H1 (cell line): ENCODE measurements around the gene TOMM40L. TPM values are rescaled to one million over a fixed set of nuclear protein-coding genes. Genes with fewer than 3 reads are reported as not detected.

Source experiments
- CTCF ChIA-PET: fragments of 300-600 bp; sonication (Branson Sonifier 250); formaldehyde crosslinking; loops from one replicate; lab custom pipeline; 2021; ENCODE audit not compliant: partially characterized antibody; lab: Charles Lee
- POLR2A ChIA-PET: fragments of 300-600 bp; sonication (Branson Sonifier 250); formaldehyde crosslinking; loops from one replicate; lab custom pipeline; 2021; ENCODE audit warnings: inconsistent platforms; ENCODE audit not compliant: partially characterized antibody; lab: Charles Lee
- DNase-seq, 2 experiments: peaks; one replicate each; pipeline versions ENCODE4 v3.0.0 to v3.0.0-alpha.2; 2010 to 2022; ENCODE audit warnings: low spot score in 2 of 2, low read depth in 1 of 2, mixed read lengths in 1 of 2
- FAIRE-seq: peaks from 2 replicates; lab custom pipeline; 2011; peaks lifted over from hg19 to GRCh38; lab: Jason Lieb, UNC
- H2AFZ ChIP-seq: 2 replicates; pipeline ENCODE4 v1.8.1; 2012; ENCODE audit warnings: low read length, inconsistent platforms
- H2AK5ac ChIP-seq: 2 replicates; pipeline ENCODE4 v1.6.1; 2013; ENCODE audit warnings: low read depth, low read length
- H2BK120ac ChIP-seq: replicated peaks from 2 replicates; pipeline ENCODE3; 2013; ENCODE audit warnings: low read depth, low read length, inconsistent platforms
- H2BK12ac ChIP-seq: 2 replicates; pipeline ENCODE4 v1.6.1; 2013; ENCODE audit warnings: low read depth, low read length
- H2BK15ac ChIP-seq: 2 replicates; pipeline ENCODE4 v1.6.1; 2013; ENCODE audit warnings: low read length
- H2BK20ac ChIP-seq: 2 replicates; pipeline ENCODE4 v1.6.1; 2013; ENCODE audit warnings: low read length
- H2BK5ac ChIP-seq: 2 replicates; pipeline ENCODE4 v1.6.1; 2013; ENCODE audit warnings: low read depth, low read length
- H3K14ac ChIP-seq: 2 replicates; pipeline ENCODE4 v1.6.1; 2013; ENCODE audit warnings: inconsistent platforms; ENCODE audit not compliant: insufficient read length
- H3K18ac ChIP-seq: 2 replicates; pipeline ENCODE4 v1.6.1; 2013; ENCODE audit warnings: low read length; ENCODE audit errors: extremely low read depth
- H3K23ac ChIP-seq: 2 replicates; pipeline ENCODE4 v1.6.1; 2013; ENCODE audit warnings: inconsistent platforms; ENCODE audit not compliant: insufficient read length
- H3K23me2 ChIP-seq: 2 replicates; pipeline ENCODE4 v1.6.1; 2013; ENCODE audit warnings: low read depth, low read length
- H3K27ac ChIP-seq: 2 replicates; pipeline ENCODE4 v1.6.1; 2011; ENCODE audit warnings: low read depth, low read length, inconsistent platforms
- H3K27me3 ChIP-seq, 4 experiments: replicated peaks in 1 of 4; 1 replicate in 1 of 4; 2 replicates in 3 of 4; pipeline versions ENCODE4 v1.6.1 to v1.8.1; 2011 to 2013; ENCODE audit warnings: low read length in 3 of 4, mild to moderate bottlenecking in 3 of 4, inconsistent platforms in 2 of 4, mixed read lengths in 2 of 4, moderate library complexity in 1 of 4; ENCODE audit not compliant: control insufficient read depth in 3 of 4, insufficient read depth in 3 of 4; ENCODE audit errors: extremely low read depth in 1 of 4
- H3K36me3 ChIP-seq, 4 experiments: 2 replicates each; pipeline versions ENCODE4 v1.6.1 to v1.8.1; 2011 to 2013; ENCODE audit warnings: mild to moderate bottlenecking in 4 of 4, low read length in 3 of 4, moderate library complexity in 2 of 4, control low read depth in 1 of 4, inconsistent platforms in 1 of 4; ENCODE audit not compliant: insufficient read depth in 4 of 4, control insufficient read depth in 2 of 4
- H3K4ac ChIP-seq: replicated peaks from 2 replicates; pipeline ENCODE3; 2013; ENCODE audit warnings: low read length, low read depth, mixed read lengths, inconsistent platforms; ENCODE audit not compliant: insufficient read length
- H3K4me1 ChIP-seq, 4 experiments: replicated peaks in 1 of 4; 1 replicate in 1 of 4; 2 replicates in 3 of 4; pipeline versions ENCODE4 v1.6.1 to v1.8.1; 2011 to 2013; ENCODE audit warnings: low read length in 3 of 4, inconsistent platforms in 2 of 4, mixed read lengths in 1 of 4; ENCODE audit not compliant: insufficient read depth in 4 of 4, control insufficient read depth in 3 of 4
- H3K4me2 ChIP-seq, 2 experiments: 2 replicates each; pipeline versions ENCODE4 v1.6.1 to v1.8.1; 2011 to 2013; ENCODE audit warnings: low read depth in 2 of 2, low read length in 2 of 2, control low read depth in 1 of 2, inconsistent platforms in 1 of 2, mild to moderate bottlenecking in 1 of 2; ENCODE audit not compliant: insufficient read depth in 1 of 2
- H3K4me3 ChIP-seq, 4 experiments: fragments of 200-600, 300-600 bp in 1 of 4; sonication (generic), shearing (Covaris generic), sonication (Bioruptor Twin) in 1 of 4; 2 replicates each; pipeline versions ENCODE4 v1.5.1 to v1.8.1; 2011 to 2016; ENCODE audit warnings: low read length in 4 of 4, low read depth in 3 of 4, control low read depth in 2 of 4, inconsistent platforms in 2 of 4, mild to moderate bottlenecking in 2 of 4, mixed read lengths in 1 of 4, moderate library complexity in 1 of 4; ENCODE audit not compliant: insufficient read depth in 2 of 4; ENCODE audit errors: extremely low read depth in 1 of 4
- H3K56ac ChIP-seq: replicated peaks from 2 replicates; pipeline ENCODE3; 2013; ENCODE audit warnings: low read depth, mild to moderate bottlenecking, mixed read lengths, low read length, inconsistent platforms; ENCODE audit not compliant: insufficient read length
- H3K79me1 ChIP-seq: 2 replicates; pipeline ENCODE4 v1.6.1; 2013; ENCODE audit warnings: low read depth, low read length, control low read depth
- H3K79me2 ChIP-seq, 2 experiments: 2 replicates each; pipeline versions ENCODE4 v1.6.1 to v1.8.1; 2012 to 2013; ENCODE audit warnings: low read length in 2 of 2, mild to moderate bottlenecking in 2 of 2, inconsistent platforms in 1 of 2; ENCODE audit not compliant: insufficient read depth in 2 of 2, control insufficient read depth in 1 of 2
- H3K9ac ChIP-seq, 4 experiments: replicated peaks in 1 of 4; 1 replicate in 1 of 4; 2 replicates in 3 of 4; pipeline versions ENCODE4 v1.6.1 to v1.8.1; 2011 to 2013; ENCODE audit warnings: low read depth in 3 of 4, low read length in 3 of 4, control low read depth in 2 of 4, mild to moderate bottlenecking in 2 of 4, moderate library complexity in 2 of 4, inconsistent platforms in 1 of 4; ENCODE audit errors: extremely low read depth in 1 of 4
- H3K9me3 ChIP-seq, 2 experiments: 2 replicates each; pipeline versions ENCODE4 v1.6.1 to v1.8.1; 2012 to 2013; ENCODE audit warnings: mild to moderate bottlenecking in 2 of 2, moderate library complexity in 2 of 2, control low read depth in 1 of 2, inconsistent platforms in 1 of 2, low read depth in 1 of 2, low read length in 1 of 2, mixed read lengths in 1 of 2; ENCODE audit not compliant: insufficient read depth in 2 of 2
- H4K20me1 ChIP-seq, 2 experiments: replicated peaks in 1 of 2; 2 replicates each; pipeline versions ENCODE3 to v1.8.1; 2011 to 2013; ENCODE audit warnings: inconsistent platforms in 2 of 2, low read length in 2 of 2, mild to moderate bottlenecking in 1 of 2; ENCODE audit not compliant: insufficient read depth in 2 of 2, control insufficient read depth in 1 of 2
- H4K5ac ChIP-seq: 2 replicates; pipeline ENCODE4 v1.6.1; 2013; ENCODE audit warnings: low read length, low read depth, mixed read lengths, inconsistent platforms; ENCODE audit not compliant: insufficient read length
- H4K8ac ChIP-seq: 2 replicates; pipeline ENCODE4 v1.8.0; 2013; ENCODE audit warnings: mild to moderate bottlenecking, moderate library complexity, low read length, inconsistent platforms; ENCODE audit not compliant: insufficient read depth; ENCODE audit errors: extremely low read depth
- H4K91ac ChIP-seq: replicated peaks from 2 replicates; pipeline ENCODE3; 2013; ENCODE audit warnings: low read length, mixed read lengths, inconsistent platforms; ENCODE audit not compliant: insufficient read length
- BRCA1 ChIP-seq: IDR thresholded peaks from 2 replicates; pipeline ENCODE4 v1.6.1; 2012; ENCODE audit warnings: low read depth, low read length, improper control_type of control experiment
- HDAC2 ChIP-seq, 2 experiments: fragments of 300-600 bp in 1 of 2; sonication (generic) in 1 of 2; IDR thresholded peaks; 2 replicates each; pipeline ENCODE4 v1.6.1; 2011 to 2012; ENCODE audit warnings: low read depth in 2 of 2, low read length in 2 of 2, mild to moderate bottlenecking in 2 of 2, moderate library complexity in 2 of 2, borderline replicate concordance in 1 of 2, inconsistent platforms in 1 of 2
- HDAC6 ChIP-seq: IDR thresholded peaks from one replicate; pipeline ENCODE4 v1.7.1; 2012; ENCODE audit warnings: low read depth, mild to moderate bottlenecking, inconsistent platforms, low read length, moderate library complexity
- MAFK ChIP-seq: IDR thresholded peaks from 2 replicates; pipeline ENCODE4 v1.6.1; 2012; ENCODE audit warnings: low read depth, mild to moderate bottlenecking, improper control_type of control experiment, low read length
- NANOG ChIP-seq: IDR thresholded peaks from 2 replicates; pipeline ENCODE4 v1.6.1; 2011; ENCODE audit warnings: low read length, low read depth, mild to moderate bottlenecking, inconsistent platforms; ENCODE audit not compliant: insufficient read depth, poor library complexity, severe bottlenecking
- POLR2A ChIP-seq, 2 experiments: IDR thresholded peaks; 1 replicate in 1 of 2; 2 replicates in 1 of 2; pipeline ENCODE4 v1.6.1; 2011; ENCODE audit warnings: low read depth in 2 of 2, low read length in 2 of 2, mild to moderate bottlenecking in 2 of 2; ENCODE audit errors: control extremely low read depth in 1 of 2
- SUZ12 ChIP-seq: fragments of 200-600 bp; sonication (generic); IDR thresholded peaks from 2 replicates; pipeline ENCODE4 v1.6.1; 2012; ENCODE audit warnings: mild to moderate bottlenecking, inconsistent platforms, low read length, moderate library complexity, mixed read lengths
- ZNF274 ChIP-seq: IDR thresholded peaks from 2 replicates; pipeline ENCODE4 v1.7.0; 2012; ENCODE audit warnings: low read length, borderline replicate concordance; ENCODE audit errors: extremely low read depth
- WGBS, 2 experiments: shearing (Covaris generic) in 1 of 2; methylation state at CpG; one replicate each; pipeline versions ENCODE4 v1.1.6 to v1.1.7; 2013 to 2015; ENCODE audit warnings: low lambda C conversion rate in 2 of 2, mixed read lengths in 2 of 2, inconsistent platforms in 1 of 2, low coverage in 1 of 2, missing lambda C conversion rate in 1 of 2; ENCODE audit not compliant: insufficient replicate concordance in 2 of 2, insufficient coverage in 1 of 2, insufficient read length in 1 of 2; ENCODE audit errors: extremely low coverage in 1 of 2, missing lambda C conversion rate in 1 of 2; 5-methylcytosine and 5-hydroxymethylcytosine counted together
- polyA plus RNA-seq, 7 experiments: library from polyadenylated mRNA; depleted of rRNA in 3 of 7; stranded (reverse) in 5 of 7; unstranded in 2 of 7; fragments of >200 nt in 5 of 7; fragments of 200-250 nt in 2 of 7; gene quantifications; 1 replicate in 5 of 7; 2 replicates in 1 of 7; 4 replicates in 1 of 7; pipeline versions ENCODE4 v1.2.1 to v1.2.3, GENCODE V29; 2011 to 2013; ENCODE audit warnings: missing spikeins in 2 of 7, mixed read lengths in 2 of 7
- total RNA-seq: library from RNA; stranded (reverse); fragmentation: NEBNext Ultra II Directional; extraction: Animal tissue kit (Norgen Biotek cat#: 25700); gene quantifications from 2 replicates; pipeline ENCODE4 v1.2.1, GENCODE V29; 2021

TOMM40L gene
- total and polyA plus RNA-seq, 2 of the 8 experiments (the other 6 are each of a cell fraction or from before 2014, with no cell fraction given), result 11.4 to 15.0 TPM

GRCh38 chr1:161216945-161217712 lies 8.7 kb upstream of the TOMM40L start:
- POLR2A ChIA-PET, result interaction anchor here (0.6 to 9.9 kb wide), 8 partner anchors 9 to 163 kb away, joined by 3 to 82 read pairs (median 3); partner anchors contain the start of genes NDUFS2, PCP4L1, SDHC and TOMM40L
- TF ChIP-seq HDAC2 (IDR thresholded peaks at IDR 0.05; ENCODE audit: borderline replicate concordance in 1 of 2, low read depth in 2 of 2, low read length in 2 of 2) (no peak), POLR2A (IDR thresholded peaks at IDR 0.05; ENCODE audit: control extremely low read depth in 1 of 2, low read depth in 2 of 2, low read length in 2 of 2) (no peak), SUZ12 (no peak), BRCA1 (no peak), MAFK (no peak), NANOG (no peak), ZNF274 (no peak), HDAC6 (no peak)

More at GRCh38 chr1:161216945-161217712, 8.7 kb upstream of the TOMM40L start:
- Histone ChIP-seq H2BK15ac (no peak overlapping the region), H4K91ac (no peak overlapping the region), H2BK5ac (no peak overlapping the region), H3K56ac (no peak overlapping the region), H3K27ac (no peak overlapping the region), H3K4me3 (no peak overlapping the region), H3K9me3 (no peaks in the 10 kb centered on the region), H3K4me1 (peaks cover 0 to 13% (median 0%) of the 10 kb centered on the region in 4 experiments; a peak in 3 of 7 replicates), H3K4me2 (peak overlapping the region in 1 of 2 experiments; percentile 8; a peak in 1 of 4 replicates), H3K18ac (no peak overlapping the region), H3K4ac (no peak overlapping the region), H4K20me1 (peaks cover 0 to 3% of the 10 kb centered on the region in 2 experiments), H3K36me3 (peaks cover 14 to 23% (median 20%) of the 10 kb centered on the region in 4 experiments; a peak in 7 of 8 replicates), H2BK120ac (no peak overlapping the region), H2BK12ac (no peak overlapping the region; the same call in 1 of the 2 replicates), H2BK20ac (no peak overlapping the region), H2AK5ac (no peak overlapping the region), H2AFZ (peak overlapping the region; percentile 67; the same call in 1 of the 2 replicates), H3K79me2 (no peaks in the 10 kb centered on the region), H3K79me1 (no peaks in the 10 kb centered on the region), H3K9ac (peak overlapping the region in 1 of 4 experiments; percentile 21; a peak in 1 of 7 replicates), H3K23me2 (no peaks in the 10 kb centered on the region), H3K27me3 (0 out of 7 replicates have a peak, but pooled peaks cover 0 to under 1% (median 0%) of the 10 kb centered on the region in 4 experiments), H3K23ac (no peak overlapping the region), H4K5ac (no peak overlapping the region), H3K14ac (no peak overlapping the region), H4K8ac (no peak overlapping the region; the same call in 1 of the 2 replicates)
- WGBS, 2 experiments, result 94% methylated on average over 7 of the region's 7 CpGs; no CpG with 5 or more reads in 1 of the 2 experiments
- FAIRE-seq, result no peak
- CTCF ChIA-PET, result interaction anchor here (0.5 to 23.7 kb wide), 18 partner anchors 11 to 798 kb away, joined by 3 to 427 read pairs (median 4); partner anchors contain the start of genes ADAMTS4, NDUFS2 and TOMM40L
- DNase-seq, result no peak
